ENCODE results near the gene FAM193B. TPM values are rescaled to one million over a fixed set of nuclear protein-coding genes. Genes with fewer than 3 reads are reported as not detected.

Gene FAM193B
- polyA plus RNA-seq, 1 of the 3 experiments (the other 2 are of a cell fraction), result 48.1 TPM

GRCh38 chr5:177476531-177477233 is 77.7 kb downstream of the FAM193B start:
- Histone ChIP-seq H4K20me1 (ENCODE audit: insufficient read depth) (peaks cover 20% of the 10 kb centered on the region), H3K9ac (no peak overlapping the region), H3K36me3 (replicated peaks in 1 of 2; ENCODE audit: control insufficient read depth in 1 of 2, insufficient read depth in 2 of 2, low read length in 1 of 2) (peaks cover under 1 to 2% of the 10 kb centered on the region in 2 experiments), H3K9me3 (no peaks in the 10 kb centered on the region), H2AFZ (ENCODE audit: low read depth) (no peak overlapping the region), H3K4me1 (ENCODE audit: control insufficient read depth in 1 of 2, insufficient read depth in 2 of 2, low read depth in 1 of 2, low read length in 1 of 2) (peaks cover 11 to 71% of the 10 kb centered on the region in 2 experiments), H3K4me2 (no peak overlapping the region), H3K9me2 (no peaks in the 10 kb centered on the region), H3K27me3 (ENCODE audit: insufficient read depth) (no peaks in the 10 kb centered on the region), H3K79me2 (ENCODE audit: insufficient read depth) (peaks cover 13% of the 10 kb centered on the region), H3F3A (replicated peaks; ENCODE audit: insufficient read depth) (peaks cover 68% of the 10 kb centered on the region), H3K4me3 (ENCODE audit: low read depth in 2 of 2, low read length in 1 of 2) (no peak overlapping the region), H3K27ac (ENCODE audit: low read depth in 2 of 2, low read length in 1 of 2) (peak overlapping the region; percentile 11 to 16; a peak in 1 of 4 replicates)
- CTCF ChIA-PET, result interaction anchor here (1.3 to 20.3 kb wide), 6 partner anchors 18 to 86 kb away, joined by 5 to 215 read pairs (median 26); partner anchors contain the start of gene PDLIM7
- WGBS (ENCODE audit: low lambda C conversion rate), result 91% methylated on average over 15 of the region's 18 CpGs
- DNase-seq, result no peak
- POLR2A ChIA-PET, result interaction anchor here (4.7 kb wide), 1 partner anchor 18 kb away, joined by 39 read pairs; the partner anchor contains the start of gene PDLIM7
- no peak for TF ChIP-seq NRF1 (IDR thresholded peaks at IDR 0.05; ENCODE audit: low read depth, low read length)
- TF ChIP-seq FOXM1 (IDR thresholded peaks at IDR 0.05; ENCODE audit: low read depth), result no peak
- no peak for TF ChIP-seq FOXJ3 (CRISPR knock-in tag; IDR thresholded peaks at IDR 0.05)
- TF ChIP-seq GABPA (IDR thresholded peaks at IDR 0.05; ENCODE audit: low read depth), result no peak
- TF ChIP-seq, protein P1, sequence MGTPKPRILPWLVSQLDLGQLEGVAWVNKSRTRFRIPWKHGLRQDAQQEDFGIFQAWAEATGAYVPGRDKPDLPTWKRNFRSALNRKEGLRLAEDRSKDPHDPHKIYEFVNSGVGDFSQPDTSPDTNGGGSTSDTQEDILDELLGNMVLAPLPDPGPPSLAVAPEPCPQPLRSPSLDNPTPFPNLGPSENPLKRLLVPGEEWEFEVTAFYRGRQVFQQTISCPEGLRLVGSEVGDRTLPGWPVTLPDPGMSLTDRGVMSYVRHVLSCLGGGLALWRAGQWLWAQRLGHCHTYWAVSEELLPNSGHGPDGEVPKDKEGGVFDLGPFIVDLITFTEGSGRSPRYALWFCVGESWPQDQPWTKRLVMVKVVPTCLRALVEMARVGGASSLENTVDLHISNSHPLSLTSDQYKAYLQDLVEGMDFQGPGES (IDR thresholded peaks at IDR 0.05; ENCODE audit: low read depth, low read length), result no peak
- peak; percentile 26 for TF ChIP-seq CHD2 (IDR thresholded peaks at IDR 0.05; ENCODE audit: low read length, partially characterized antibody)
- TF ChIP-seq SMC3 (IDR thresholded peaks at IDR 0.05; ENCODE audit: low read depth, low read length), result no peak

DNA sequence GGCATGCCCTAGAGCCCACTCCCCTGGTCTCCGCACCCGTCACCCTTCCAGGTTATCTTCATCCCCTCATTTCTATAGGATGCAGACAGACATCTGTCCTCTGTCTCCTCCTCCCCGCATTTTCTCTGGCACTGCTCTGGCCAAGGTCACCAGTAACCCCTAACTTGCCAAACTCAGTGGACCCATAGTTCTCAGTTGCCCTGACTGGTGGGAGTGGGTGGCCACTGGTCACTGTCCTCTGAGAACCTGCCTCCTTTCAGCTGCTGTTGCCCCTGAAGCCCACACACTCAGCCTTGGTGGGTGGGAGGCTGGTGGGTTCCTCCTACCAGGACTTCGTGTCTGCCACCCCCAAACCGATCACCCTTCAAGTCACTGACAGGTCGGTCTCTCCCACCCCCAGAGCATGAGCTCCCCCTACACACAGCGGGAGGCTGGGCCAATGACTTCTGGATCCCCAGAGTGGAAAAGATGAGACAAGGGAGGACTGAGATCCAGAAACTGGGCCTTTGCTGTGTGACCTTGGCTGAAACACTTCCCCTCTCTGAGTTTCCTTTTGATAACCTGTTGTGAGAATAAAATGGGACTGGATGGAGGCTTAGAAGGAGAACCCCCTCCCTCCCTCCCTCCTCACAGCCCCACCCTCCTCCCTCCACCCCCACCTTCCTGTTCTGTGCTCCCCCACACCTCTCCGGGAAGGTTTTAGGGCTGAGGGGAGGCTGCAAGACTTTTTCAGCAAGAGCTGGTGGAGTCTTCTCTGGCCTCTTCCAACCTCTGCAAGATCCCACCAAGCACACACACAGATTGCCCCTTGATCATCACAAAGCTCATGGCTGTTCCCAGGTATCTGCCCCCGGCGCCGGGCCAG is 78.6 kb downstream of the FAM193B start:
- H3K4me1 ChIP-seq (ENCODE audit: control insufficient read depth in 1 of 2, insufficient read depth in 2 of 2, low read depth in 1 of 2, low read length in 1 of 2), result peaks cover 20 to 76% of the 10 kb centered on the region in 2 experiments
- DNase-seq, result no peak
- H3K9ac ChIP-seq, result no peak overlapping the region
- H3K27me3 ChIP-seq (ENCODE audit: insufficient read depth), result no peaks in the 10 kb centered on the region
- H3K4me3 ChIP-seq (ENCODE audit: low read depth in 2 of 2, low read length in 1 of 2), result no peak overlapping the region
- H4K20me1 ChIP-seq (ENCODE audit: insufficient read depth), result peaks cover 28% of the 10 kb centered on the region
- H3K36me3 ChIP-seq (replicated peaks in 1 of 2; ENCODE audit: control insufficient read depth in 1 of 2, insufficient read depth in 2 of 2, low read length in 1 of 2), result peaks cover 5 to 11% of the 10 kb centered on the region in 2 experiments
- TF ChIP-seq MXI1 (IDR thresholded peaks at IDR 0.05; ENCODE audit: low read depth, low read length) (no peak), NFIC (IDR thresholded peaks at IDR 0.05; ENCODE audit: borderline replicate concordance) (no peak), TAF1 (IDR thresholded peaks at IDR 0.05; ENCODE audit: borderline replicate concordance, low read depth, low read length) (no peak), JUND (IDR thresholded peaks at IDR 0.05) (no peak), GABPA (IDR thresholded peaks at IDR 0.05; ENCODE audit: low read depth) (no peak), FOXJ3 (CRISPR knock-in tag; IDR thresholded peaks at IDR 0.05) (no peak), YY1 (IDR thresholded peaks at IDR 0.05; ENCODE audit: low read depth) (no peak), RFX5 (IDR thresholded peaks at IDR 0.05; ENCODE audit: low read length) (no peak), CHD2 (IDR thresholded peaks at IDR 0.05; ENCODE audit: low read length, partially characterized antibody) (no peak), ZBTB33 (IDR thresholded peaks at IDR 0.05; ENCODE audit: borderline replicate concordance, low read depth) (no peak), GATA2 (CRISPR knock-in tag; IDR thresholded peaks at IDR 0.05) (no peak), RXRA (IDR thresholded peaks at IDR 0.05; ENCODE audit: borderline replicate concordance, low read depth) (no peak), RAD21 (IDR thresholded peaks at IDR 0.05; ENCODE audit: low read length) (no peak), EZH2phosphoT487 (IDR thresholded peaks at IDR 0.05; ENCODE audit: borderline replicate concordance, low read depth) (no peak), RCOR1 (IDR thresholded peaks at IDR 0.05; ENCODE audit: low read length) (no peak)
- TF ChIP-seq, protein P1 (IDR thresholded peaks at IDR 0.05; ENCODE audit: low read depth, low read length), result no peak
- TF ChIP-seq, protein P2, sequence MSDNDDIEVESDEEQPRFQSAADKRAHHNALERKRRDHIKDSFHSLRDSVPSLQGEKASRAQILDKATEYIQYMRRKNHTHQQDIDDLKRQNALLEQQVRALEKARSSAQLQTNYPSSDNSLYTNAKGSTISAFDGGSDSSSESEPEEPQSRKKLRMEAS (IDR thresholded peaks at IDR 0.05; ENCODE audit: low read depth), result no peak
- H3K9me3 ChIP-seq, result no peaks in the 10 kb centered on the region
- ChIA-PET CTCF (interaction anchor here (1.3 to 20.3 kb wide), 7 partner anchors 11 to 85 kb away, joined by 5 to 215 read pairs (median 8); partner anchors contain the start of gene PDLIM7), POLR2A (interaction anchor here (4.7 kb wide), 1 partner anchor 19 kb away, joined by 39 read pairs; the partner anchor contains the start of gene PDLIM7)
- WGBS (ENCODE audit: low lambda C conversion rate), result 84% methylated on average over 6 of the region's 11 CpGs
- H3K9me2 ChIP-seq, result no peaks in the 10 kb centered on the region
- no peak overlapping the region for H2AFZ ChIP-seq (ENCODE audit: low read depth)
- H3K79me2 ChIP-seq (ENCODE audit: insufficient read depth), result peaks cover 22% of the 10 kb centered on the region
- H3K4me2 ChIP-seq, result no peak overlapping the region
- H3F3A ChIP-seq (replicated peaks; ENCODE audit: insufficient read depth), result peaks cover 60% of the 10 kb centered on the region
- H3K27ac ChIP-seq (ENCODE audit: low read depth in 2 of 2, low read length in 1 of 2), result no peak overlapping the region; a peak in 1 of 4 replicates
